Measurements from ENCODE around the gene STAC.
"Not testable (repeated sequence)": the region's sequence is repeated elsewhere in the genome, so short reads cannot be mapped to it uniquely, and the experiment has no call there.

The STAC gene

DNA sequence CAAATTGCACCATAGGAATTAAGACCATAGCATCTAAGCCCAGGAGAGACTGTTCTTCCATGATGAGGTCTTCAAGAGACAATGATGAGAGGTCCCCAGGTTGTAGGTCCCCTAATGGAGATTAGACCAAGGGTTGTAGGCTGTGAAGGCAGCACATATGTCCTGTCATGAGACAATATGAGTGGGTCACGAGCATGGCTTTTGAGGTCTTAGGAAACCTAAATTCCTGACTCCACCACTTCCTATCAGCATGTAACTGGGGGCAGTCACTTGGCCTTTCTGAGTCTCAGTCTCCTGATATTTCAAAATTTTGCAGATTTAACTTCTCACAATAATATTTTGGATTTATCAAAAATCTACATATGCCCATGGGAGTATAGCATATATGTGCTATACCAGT is 31.3 kb downstream of the STAC start:
- no peak for DNase-seq (ENCODE audit: low read depth)

DNA sequence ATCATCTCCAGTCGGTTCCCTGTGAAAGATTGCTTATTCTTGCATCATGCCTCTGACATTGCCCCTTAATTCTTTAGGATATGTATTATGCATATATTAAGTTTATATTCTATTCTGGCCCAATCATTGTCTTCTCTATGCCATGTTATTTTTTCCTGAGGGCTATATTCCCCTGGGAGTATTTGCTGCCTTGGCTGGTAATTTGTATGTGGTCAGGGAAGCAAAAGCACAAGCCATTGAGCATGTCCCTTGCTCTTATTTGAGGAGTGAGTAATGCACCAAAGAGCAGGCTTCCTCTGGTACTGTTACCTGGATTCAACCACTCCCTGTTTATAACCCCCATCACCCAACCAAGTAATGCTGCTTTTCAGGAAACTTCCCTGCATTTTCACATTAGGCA is 36.3 kb downstream of the STAC start:
- no peak for DNase-seq (ENCODE audit: low read depth)

DNA sequence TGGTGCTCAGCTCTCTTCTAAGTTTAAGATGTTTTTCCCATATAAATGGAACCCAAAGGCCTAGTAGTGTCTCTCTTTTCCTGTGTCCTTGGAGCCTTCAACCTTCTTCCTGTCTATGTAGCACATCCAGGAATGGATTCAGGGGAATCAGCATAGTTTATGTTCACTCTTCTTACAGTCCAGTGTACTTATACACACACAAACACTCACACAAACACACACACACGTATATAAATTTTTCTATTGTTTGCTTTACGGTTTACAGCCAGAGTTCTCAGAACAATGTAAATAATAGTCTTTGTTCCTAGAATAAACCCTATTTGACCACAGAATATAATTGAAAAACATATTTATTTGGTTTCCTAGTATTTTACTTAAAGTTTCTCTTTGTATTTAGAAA is 36.9 kb downstream of the STAC start:
- no peak for DNase-seq (ENCODE audit: low read depth)

DNA sequence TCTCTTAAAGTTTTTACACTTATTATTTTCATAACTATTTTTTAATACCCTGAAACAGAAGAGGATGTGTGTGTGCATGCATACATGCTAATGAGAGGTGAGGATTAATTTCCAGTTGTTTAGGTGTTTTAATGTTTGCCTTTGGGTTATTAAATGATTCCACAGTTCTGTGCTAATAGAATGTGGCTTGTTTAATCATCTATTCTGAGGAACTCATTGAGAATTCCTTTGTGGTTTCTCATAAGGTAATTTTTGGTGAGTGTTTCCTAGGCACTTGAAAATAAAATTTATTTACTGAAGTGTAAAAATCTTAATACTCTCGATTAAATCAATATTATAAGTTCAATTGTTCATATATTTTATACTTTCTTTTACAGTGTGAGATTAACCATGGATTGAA is 38.0 kb downstream of the STAC start:
- no peak for DNase-seq (ENCODE audit: low read depth)

DNA sequence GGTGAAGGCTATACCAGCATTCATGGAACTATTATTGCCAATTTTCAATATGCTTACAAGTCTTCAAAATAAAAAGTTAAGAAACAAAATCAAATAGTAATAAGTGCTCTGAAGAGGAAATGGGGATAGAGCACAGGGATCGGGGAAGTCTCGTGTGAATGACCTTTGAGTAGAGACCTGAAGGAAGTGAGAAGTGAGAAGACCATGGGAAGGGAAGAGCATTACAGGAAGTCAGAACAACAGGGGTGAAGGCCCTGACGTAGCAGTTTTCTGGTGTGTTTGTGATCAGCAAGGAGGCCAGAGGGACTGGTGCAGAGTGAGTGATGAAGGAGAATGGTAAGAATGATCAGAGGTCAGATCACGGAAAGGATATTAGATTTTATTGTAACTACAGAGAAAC is 48.1 kb downstream of the STAC start:
- DNase-seq (ENCODE audit: low read depth): no peak

DNA sequence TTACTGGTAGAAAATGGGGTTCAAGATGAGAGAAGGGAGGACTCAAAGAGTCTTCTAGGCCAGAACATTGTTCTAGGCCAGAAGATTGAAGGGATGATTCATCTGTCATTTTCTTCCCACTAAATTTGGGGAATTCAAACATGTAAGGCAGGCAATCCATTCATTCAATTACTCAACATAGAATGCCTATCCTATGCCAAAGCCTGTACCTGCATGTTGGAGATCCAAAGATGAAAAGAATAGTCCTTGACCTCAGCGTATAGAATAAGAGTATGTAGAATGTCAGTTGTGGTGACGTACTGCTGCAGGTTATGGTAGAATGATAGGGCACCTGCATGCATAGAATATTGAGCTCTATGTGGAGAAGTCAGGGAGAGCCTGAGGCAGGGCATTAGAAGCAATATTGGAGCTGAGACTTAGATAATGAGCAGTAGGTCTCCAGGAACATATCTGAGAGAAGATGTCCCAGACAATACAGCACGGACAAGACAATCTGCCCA is 49.7 kb downstream of the STAC start:
- DNase-seq (ENCODE audit: low read depth): no peak

DNA sequence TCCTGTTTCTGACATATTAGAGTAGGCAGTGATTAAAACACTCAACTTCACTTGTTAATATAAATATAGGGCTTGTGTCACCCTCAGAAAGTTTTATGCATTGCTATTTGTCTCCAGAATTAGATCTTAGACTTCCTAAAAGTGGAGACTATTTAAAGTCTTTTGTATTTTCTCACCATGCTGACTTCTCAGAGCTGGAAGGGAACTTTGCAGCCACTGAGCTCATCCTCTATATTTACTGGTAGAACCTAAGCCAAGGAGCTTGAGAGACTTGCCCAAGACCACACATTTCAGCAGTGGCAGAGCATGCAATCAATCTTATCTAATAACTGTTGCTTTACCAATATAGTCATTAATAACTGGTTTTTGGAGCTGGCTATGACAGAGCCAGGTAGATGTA is 53.2 kb downstream of the STAC start:
- DNase-seq (ENCODE audit: low read depth): no peak

DNA sequence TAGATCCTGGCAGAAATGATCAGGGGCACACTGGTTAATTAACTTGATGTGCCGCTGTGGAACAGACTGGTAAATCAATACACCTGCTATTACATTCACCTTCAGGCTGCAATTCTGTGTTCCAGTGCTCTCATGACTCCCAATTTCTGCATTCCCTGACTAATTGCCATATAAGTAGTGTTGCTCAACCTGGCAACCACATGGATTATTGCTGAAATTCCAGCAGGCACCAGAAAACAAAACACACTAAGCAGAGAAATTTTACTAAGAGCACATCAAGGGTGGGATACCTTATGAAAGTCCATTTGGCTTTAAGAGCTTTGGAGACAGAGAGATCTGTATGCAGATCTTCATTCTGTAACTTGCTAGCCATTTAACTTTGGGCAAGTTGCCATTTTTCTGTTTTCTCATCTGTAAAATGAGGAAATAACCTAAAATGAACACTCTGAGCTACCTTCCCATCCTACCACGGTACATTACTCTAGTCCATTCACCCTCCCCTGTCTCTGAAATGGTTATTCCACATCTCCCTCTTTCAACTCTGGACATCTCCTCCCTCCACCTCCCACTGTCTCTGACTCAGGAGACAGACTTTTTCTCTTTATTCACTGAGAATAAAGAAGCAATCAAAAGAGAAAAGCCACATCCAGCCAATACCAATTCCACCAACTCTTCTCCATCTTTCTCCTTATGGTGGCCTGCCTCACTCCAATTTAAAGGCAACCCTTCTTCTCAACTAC is 54.6 kb downstream of the STAC start:
- DNase-seq (ENCODE audit: low read depth): no peak

DNA sequence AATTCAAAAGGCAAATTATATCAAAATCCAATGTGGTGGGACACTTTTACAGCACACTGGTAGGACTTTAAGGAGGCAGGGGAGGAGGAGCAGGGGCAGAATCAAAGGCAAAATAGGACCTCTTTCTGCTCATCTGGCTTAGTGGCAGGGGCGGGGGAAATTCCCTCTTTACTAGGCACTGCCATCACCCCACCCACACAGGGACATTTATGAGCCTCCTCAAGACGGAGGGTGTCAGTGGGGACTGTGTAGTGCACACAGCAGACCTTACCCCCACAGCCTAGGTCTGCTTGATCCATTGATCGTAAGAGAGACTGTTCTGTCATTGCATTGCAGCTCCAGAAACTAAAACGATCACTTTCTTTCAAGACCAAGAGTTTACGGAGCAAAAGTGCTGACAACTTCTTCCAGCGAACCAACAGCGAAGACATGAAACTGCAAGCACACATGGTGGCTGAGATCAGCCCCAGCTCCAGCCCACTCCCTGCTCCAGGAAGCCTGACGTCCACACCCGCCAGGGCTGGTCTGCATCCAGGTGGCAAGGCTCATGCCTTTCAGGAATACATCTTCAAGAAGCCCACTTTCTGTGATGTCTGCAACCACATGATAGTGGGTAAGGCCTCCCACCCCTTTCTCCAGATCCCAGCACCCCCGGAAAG is 62.9 kb downstream of the STAC start:
- DNase-seq (ENCODE audit: low read depth): no peak

DNA sequence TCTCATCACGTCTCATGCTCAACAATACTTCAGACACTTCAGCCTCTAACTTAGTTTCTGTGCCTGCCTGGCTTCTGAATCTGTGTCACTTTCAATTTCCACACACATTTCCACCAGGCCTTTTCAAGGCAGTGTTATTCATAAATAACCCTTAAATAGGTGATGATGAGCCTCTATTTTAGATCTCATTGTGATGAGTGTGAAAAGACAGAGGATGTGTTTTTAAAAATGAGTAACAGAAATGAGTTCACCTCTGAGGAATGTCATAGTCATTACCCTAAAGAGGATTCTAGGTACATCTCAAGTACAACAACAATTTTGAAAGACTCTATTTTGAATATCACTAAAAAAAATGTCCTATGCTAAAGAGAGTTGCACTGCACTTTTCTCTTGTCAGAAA is 64.6 kb downstream of the STAC start:
- DNase-seq (ENCODE audit: low read depth): no peak

DNA sequence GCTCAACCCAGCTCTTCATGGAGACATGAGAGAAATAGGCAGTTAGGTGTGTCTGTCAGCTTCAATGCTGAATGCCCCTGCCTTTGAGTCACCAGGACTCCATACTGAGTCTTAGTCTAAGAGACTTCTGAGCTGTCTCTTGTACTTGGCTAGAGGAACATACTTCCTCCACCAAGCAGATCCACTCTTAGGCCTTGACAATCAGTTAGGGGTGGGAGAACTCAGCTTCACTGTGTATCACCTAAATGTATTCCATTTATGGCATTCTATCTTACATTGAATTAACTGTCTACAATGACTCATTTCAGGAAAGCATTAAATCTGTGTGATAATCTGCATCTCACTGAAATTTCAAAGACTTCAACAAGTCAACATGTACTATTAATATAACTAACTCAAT is 66.0 kb downstream of the STAC start:
- DNase-seq (ENCODE audit: low read depth): no peak

DNA sequence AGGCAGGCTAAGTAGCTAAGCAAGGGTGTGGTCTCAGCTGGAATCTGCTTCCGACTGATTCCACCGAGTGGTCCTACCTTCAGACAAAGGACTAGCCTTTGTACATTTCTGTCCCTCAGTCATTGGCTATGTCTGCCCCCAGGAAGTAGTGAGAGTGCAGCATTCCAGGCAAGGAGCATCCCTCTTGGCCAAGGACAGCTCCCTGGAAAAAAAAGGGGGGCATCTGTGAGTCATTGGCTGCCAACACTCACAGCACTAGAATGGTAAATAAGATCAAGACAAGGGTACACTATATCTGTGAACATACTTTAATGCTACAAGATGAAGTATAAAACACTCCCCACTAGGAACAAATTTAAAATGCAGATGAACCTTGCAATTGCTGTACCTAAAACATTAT is 66.8 kb downstream of the STAC start:
- no peak for DNase-seq (ENCODE audit: low read depth)

DNA sequence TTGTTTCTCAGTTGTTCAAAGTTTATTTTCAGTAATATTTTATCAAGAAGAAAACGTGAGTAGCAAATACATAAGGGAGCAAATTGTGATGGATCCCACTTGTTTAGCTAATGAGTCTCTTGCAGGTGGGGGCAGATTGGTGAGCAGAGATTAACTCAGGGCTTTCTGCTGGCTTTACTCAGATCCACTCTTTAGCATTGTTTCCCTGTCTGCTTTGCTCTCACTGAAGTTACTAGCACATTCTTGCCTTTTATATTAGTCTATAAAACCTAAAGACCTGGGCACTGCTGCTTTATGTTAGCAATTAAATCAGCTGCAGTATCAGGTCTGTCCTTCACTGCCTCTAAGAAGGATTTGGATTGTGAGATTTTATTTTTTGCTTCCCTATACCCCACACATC is 71.5 kb downstream of the STAC start:
- no peak for DNase-seq (ENCODE audit: low read depth)

DNA sequence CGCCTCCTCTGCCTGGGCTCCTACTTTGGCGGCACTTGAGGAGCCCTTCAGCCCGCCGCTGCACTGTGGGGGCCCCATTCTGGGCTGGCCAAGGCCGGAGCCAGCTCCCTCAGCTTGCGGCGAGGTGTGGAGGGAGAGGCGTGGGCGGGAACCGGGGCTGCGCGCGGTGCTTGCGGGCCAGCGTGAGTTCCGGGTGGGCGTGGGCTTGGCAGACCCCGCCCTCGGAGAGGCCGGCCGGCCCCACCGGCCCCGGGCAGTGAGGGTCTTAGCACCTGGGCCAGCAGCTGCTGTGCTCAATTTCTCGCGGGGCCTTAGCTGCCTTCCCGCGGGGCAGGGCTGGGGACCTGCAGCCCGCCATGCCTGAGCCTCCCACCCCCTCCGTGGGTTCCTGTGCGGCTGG is 72.9 kb downstream of the STAC start:
- DNase-seq (ENCODE audit: low read depth): not testable (repeated sequence)

DNA sequence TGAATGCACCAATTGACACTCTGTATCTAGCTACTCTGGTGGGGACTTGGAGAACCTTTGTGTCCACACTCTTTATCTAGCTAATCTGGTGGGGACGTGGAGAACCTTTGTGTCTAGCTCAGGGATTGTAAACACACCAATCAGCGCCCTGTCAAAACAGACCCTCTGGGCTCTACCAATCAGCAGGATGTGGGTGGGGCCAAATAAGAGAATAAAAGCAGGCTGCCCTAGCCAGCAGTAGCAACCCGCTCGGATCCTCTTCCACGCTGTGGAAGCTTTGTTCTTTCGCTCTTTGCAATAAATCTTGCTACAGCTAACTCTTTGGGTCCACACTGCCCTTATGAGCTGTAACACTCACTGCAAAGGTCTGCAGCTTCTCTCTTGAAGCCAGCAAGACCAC is 73.6 kb downstream of the STAC start:
- not testable (repeated sequence) for DNase-seq (ENCODE audit: low read depth)

DNA sequence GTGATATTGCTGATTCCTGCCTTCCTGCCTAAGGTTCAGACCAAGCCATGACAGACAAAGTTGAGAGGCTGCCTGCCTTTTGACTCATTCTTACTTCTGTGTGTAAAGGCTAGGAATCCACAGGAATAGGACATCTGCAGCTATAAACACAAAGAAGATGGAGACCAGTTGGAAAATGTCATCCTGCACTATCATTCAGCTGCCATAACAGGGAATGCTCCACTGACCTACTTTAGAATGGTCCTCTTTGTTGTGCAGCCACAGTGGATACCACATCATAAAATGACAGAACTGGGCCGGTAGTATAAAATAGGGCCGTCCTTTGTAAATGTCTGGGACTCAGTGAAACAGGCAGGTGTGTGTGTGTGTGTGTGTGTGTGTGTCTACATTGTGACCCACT is 75.1 kb downstream of the STAC start:
- no peak for DNase-seq (ENCODE audit: low read depth)

DNA sequence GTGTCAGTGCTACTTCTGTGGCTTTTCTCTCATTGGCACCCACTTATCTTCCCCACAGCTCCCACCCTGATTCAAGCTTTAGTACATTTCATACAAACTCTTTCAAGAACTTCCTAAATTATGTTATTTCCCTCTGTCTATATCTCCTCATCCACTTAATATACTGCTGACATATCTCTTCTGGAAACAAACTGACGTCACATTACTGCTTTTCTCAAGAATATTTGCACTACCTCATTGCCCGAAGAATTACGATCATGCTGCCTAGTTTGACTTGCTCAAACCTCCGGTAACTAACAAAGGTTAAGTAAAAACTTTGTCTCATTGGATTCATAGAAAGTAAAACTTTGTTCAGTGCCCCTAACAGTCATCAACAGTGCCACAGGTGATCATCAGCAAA is 76.5 kb downstream of the STAC start:
- DNase-seq (ENCODE audit: low read depth): no peak

DNA sequence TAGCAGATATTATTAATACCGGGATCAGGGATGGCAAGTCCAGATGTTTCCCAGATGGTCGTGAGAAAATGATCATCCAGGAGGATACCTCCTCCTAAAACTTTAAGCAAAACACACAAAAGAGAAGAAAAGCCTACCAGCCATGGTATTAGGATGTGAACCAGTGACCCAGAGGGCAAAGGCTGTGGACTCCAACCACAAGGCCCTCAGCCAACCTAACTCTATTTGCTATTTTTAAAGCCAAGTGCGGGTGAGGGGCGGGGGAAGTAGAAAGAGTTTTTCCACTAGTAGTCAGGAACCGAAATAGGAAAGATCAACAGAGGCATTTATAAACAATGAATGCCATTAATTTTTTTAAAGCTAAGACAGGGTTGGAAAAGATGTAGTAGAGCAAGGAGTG is 77.4 kb downstream of the STAC start:
- DNase-seq (ENCODE audit: low read depth): no peak

DNA sequence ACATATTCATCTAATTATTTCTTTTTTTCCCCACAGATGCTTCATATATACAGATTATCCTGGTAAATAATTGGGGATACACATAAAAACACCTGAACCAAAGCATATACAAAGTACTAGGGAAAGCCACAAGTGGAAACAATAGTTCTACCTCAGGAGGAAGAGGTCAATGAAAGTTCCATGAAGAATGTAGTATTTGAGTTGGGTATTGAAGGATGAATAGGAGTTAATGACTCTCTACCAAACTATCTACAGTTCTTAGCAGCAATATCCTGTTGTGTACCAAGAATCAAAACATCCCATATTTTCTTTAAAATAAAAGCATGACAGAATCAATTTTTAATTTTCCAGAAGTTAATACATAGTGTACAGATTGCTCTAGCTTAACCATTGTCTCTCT is 78.9 kb downstream of the STAC start:
- no peak for DNase-seq (ENCODE audit: low read depth)

DNA sequence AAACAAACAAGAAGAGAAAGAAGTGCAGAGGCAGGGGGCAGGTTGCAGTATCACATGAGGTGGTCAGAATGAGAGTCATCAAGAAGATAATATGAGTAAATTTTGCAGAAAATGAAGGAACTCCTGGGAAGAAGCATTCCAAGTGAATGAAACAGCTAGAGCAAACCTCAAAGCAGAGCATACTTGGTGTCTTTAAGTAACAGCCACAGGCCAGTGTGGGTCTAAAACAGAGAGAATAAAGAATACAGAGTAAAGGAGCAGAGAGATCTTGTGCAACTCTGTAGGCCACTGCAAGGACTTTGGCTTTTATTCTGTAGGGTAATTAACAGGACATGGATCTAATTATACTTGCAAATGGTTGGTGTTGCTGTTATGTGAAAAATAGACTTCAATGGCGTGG is 81.3 kb downstream of the STAC start:
- no peak for DNase-seq (ENCODE audit: low read depth)

DNA sequence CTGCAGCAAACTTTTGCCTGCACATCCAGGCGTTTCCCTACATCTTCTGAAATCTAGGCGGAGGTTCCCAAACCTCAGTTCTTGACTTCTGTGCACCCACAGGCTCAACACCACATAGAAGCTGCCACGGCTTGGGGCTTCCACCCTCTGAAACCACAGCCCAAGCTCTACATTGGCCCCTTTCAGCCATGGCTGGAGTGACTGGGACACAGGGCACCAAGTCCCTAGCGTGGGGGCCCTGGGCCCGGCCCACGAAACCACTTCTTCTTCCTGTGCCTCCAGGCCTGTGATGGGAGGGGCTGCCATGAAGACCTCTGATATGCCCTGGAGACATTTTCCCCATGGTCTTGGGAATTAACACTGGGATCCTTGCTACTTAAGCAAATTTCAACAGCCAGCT is 91.7 kb downstream of the STAC start:
- DNase-seq (ENCODE audit: low read depth): not testable (repeated sequence)

DNA sequence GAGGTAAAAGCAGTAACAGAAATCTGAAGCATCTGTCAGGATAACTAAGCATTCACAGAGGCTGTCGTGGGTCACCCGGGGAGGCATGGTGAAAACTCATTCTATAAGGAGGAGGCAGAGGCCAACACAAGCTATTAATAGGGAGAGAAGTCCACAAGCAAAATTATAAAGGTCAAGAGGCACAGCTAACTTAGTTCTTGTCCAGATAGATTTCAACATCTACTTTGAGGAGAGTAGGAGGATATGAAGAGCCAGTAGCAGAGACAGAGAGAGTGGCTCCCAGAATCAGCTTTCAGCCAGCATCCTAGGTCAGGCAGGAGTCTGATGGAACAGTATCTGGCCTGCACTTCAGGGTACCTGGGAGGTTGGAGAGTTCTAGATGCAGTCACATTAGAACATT is 95.3 kb downstream of the STAC start:
- DNase-seq (ENCODE audit: low read depth): no peak

DNA sequence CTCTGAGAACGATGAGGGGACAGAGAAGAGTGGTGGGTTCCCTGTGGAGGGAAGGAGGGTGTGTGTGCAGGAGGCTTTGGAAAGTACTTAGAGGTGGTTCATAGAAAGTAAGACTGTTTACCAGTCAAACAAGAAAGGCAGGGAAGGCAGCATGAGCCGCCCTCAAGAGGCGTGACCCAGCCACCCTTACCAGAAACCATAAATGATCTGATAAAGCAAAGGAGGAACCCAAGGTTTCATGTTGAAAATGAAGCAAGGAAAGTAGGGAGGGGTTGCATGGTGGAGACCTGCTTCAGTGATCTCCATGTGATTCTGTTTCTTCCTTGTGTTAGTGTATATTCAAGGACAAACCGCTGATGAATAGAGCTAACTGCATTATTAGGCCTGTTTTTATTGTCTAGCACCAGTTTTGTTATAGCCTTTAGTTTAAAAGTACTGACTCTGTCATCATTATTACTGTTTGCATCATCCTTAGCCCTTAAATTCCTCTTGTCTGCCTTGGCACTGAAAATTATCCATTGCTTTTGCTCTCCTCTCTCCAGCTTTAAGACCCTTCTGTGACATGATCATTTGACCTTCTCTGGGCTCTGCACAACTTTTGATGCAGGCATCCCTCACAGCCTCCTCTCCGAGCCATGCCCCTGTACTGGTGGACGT is 96.1 kb downstream of the STAC start:
- no peak for DNase-seq (ENCODE audit: low read depth)
